ENCODE data around the gene NEURL1B.

NEURL1B gene

DNA sequence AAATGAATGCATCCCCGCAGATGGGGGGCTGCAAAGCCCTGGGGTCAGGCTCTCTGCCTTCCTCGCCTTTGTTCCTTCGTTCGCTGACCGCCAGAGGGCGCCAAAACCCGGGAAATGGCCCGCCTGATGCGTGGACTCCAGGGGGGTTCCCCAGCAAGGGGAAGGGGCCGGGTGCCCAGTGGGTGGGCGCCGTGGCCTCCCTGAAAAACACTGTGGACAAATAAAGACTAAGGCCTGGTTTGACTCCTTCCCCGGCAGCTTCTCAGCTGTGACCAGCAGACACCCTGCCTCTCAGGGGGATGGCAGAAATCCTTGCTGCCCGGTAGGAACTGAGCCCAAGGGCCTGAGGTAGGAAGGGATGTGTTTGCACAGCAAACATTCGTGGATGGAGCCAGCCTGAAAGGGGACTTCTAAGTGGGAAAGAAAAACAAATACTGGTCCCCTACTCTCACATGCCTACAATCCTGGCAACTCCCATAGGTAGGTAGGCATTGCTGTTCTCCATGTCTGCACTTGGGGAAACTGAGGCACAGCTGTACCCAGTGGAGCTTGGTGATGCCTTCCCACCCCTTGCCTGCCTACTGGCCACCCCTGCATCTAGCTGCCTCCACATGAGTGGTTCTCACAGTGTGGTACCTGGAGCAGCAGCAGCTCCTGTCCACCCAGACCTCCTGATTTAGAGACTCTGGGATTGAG lies 72.2 kb downstream of the NEURL1B start:
- Histone ChIP-seq H3K4me1 (ENCODE audit: control insufficient read depth, insufficient read depth, low read length) (no peaks in the 10 kb centered on the region), H3K4me3 (ENCODE audit: low read depth, low read length) (no peak overlapping the region), H3K36me3 (ENCODE audit: control insufficient read depth in 2 of 2, insufficient read depth in 1 of 2, low read length in 2 of 2) (no peaks in the 10 kb centered on the region), H3K27ac (ENCODE audit: extremely low read depth, low read depth, low read length) (no peak overlapping the region), H3K9me3 (ENCODE audit: control insufficient read depth, insufficient read depth, low read depth, low read length) (no peaks in the 10 kb centered on the region)
- CTCF ChIA-PET, result interaction anchor here (0.6 to 5.4 kb wide), 42 partner anchors 9 to 915 kb away, joined by 3 to 214 read pairs (median 4); partner anchors contain the start of genes DUSP1 and RPL26L1
- POLR2A ChIA-PET, result interaction anchor here (1.9 to 4.2 kb wide), 2 partner anchors 52 to 57 kb away, joined by 10 to 45 read pairs; partner anchors contain the start of gene DUSP1
- TF ChIP-seq REPIN1 (tag by site-specific recombination; IDR thresholded peaks at IDR 0.05; ENCODE audit: low read depth) (no peak), ZXDB (tag by site-specific recombination; IDR thresholded peaks at IDR 0.05) (0 out of 2 replicates have a peak, but pooled peaks have one; percentile 29), ZNF549 (tag by site-specific recombination; IDR thresholded peaks at IDR 0.05) (no peak), BCL11A (tag by site-specific recombination; IDR thresholded peaks at IDR 0.05; ENCODE audit: low read depth) (no peak), ZIC2 (tag by site-specific recombination; IDR thresholded peaks at IDR 0.05) (peak; percentile 91), ZEB2 (tag by site-specific recombination; IDR thresholded peaks at IDR 0.05) (0 out of 2 replicates have a peak, but pooled peaks have one; percentile 15), ZNF169 (tag by site-specific recombination; IDR thresholded peaks at IDR 0.05) (no peak), ZBTB17 (tag by site-specific recombination; IDR thresholded peaks at IDR 0.05) (peak; percentile 58; the same call in 1 of the 2 replicates), ZBTB8A (tag by site-specific recombination; IDR thresholded peaks at IDR 0.05) (peak; percentile 36; the same call in 1 of the 2 replicates), ZNF654 (tag by site-specific recombination; IDR thresholded peaks at IDR 0.05; ENCODE audit: low read depth) (peak; percentile 75), GLIS2 (tag by site-specific recombination; IDR thresholded peaks at IDR 0.05) (peak; percentile 87), ZNF394 (tag by site-specific recombination; IDR thresholded peaks at IDR 0.05; ENCODE audit: borderline replicate concordance) (peak; percentile 21; the same call in 1 of the 2 replicates), ZNF10 (tag by site-specific recombination; IDR thresholded peaks at IDR 0.05) (peak; percentile 33; the same call in 1 of the 2 replicates), SP2 (tag by site-specific recombination; IDR thresholded peaks at IDR 0.05) (no peak), ZNF629 (tag by site-specific recombination; IDR thresholded peaks at IDR 0.05) (peak; percentile 16; the same call in 1 of the 2 replicates), ZNF354C (tag by site-specific recombination; IDR thresholded peaks at IDR 0.05; ENCODE audit: borderline replicate concordance, low read depth) (no peak), GLIS1 (tag by site-specific recombination; IDR thresholded peaks at IDR 0.05) (peak; percentile 67), SCRT2 (tag by site-specific recombination; IDR thresholded peaks at IDR 0.05) (peak; percentile 47; the same call in 1 of the 2 replicates), ZNF341 (tag by site-specific recombination; IDR thresholded peaks at IDR 0.05; ENCODE audit: low read depth) (no peak), ZNF2 (tag by site-specific recombination; IDR thresholded peaks at IDR 0.05) (0 out of 2 replicates have a peak, but pooled peaks have one; percentile 53)
- TF ChIP-seq, protein P1, sequence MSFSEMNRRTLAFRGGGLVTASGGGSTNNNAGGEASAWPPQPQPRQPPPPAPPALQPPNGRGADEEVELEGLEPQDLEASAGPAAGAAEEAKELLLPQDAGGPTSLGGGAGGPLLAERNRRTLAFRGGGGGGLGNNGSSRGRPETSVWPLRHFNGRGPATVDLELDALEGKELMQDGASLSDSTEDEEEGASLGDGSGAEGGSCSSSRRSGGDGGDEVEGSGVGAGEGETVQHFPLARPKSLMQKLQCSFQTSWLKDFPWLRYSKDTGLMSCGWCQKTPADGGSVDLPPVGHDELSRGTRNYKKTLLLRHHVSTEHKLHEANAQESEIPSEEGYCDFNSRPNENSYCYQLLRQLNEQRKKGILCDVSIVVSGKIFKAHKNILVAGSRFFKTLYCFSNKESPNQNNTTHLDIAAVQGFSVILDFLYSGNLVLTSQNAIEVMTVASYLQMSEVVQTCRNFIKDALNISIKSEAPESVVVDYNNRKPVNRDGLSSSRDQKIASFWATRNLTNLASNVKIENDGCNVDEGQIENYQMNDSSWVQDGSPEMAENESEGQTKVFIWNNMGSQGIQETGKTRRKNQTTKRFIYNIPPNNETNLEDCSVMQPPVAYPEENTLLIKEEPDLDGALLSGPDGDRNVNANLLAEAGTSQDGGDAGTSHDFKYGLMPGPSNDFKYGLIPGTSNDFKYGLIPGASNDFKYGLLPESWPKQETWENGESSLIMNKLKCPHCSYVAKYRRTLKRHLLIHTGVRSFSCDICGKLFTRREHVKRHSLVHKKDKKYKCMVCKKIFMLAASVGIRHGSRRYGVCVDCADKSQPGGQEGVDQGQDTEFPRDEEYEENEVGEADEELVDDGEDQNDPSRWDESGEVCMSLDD (tag by site-specific recombination; IDR thresholded peaks at IDR 0.05), result peak; percentile 42; the same call in 1 of the 2 replicates
- TF ChIP-seq, protein P2, sequence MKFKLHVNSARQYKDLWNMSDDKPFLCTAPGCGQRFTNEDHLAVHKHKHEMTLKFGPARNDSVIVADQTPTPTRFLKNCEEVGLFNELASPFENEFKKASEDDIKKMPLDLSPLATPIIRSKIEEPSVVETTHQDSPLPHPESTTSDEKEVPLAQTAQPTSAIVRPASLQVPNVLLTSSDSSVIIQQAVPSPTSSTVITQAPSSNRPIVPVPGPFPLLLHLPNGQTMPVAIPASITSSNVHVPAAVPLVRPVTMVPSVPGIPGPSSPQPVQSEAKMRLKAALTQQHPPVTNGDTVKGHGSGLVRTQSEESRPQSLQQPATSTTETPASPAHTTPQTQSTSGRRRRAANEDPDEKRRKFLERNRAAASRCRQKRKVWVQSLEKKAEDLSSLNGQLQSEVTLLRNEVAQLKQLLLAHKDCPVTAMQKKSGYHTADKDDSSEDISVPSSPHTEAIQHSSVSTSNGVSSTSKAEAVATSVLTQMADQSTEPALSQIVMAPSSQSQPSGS (tag by site-specific recombination; IDR thresholded peaks at IDR 0.05; ENCODE audit: low read depth), result no peak
- TF ChIP-seq, protein P3, sequence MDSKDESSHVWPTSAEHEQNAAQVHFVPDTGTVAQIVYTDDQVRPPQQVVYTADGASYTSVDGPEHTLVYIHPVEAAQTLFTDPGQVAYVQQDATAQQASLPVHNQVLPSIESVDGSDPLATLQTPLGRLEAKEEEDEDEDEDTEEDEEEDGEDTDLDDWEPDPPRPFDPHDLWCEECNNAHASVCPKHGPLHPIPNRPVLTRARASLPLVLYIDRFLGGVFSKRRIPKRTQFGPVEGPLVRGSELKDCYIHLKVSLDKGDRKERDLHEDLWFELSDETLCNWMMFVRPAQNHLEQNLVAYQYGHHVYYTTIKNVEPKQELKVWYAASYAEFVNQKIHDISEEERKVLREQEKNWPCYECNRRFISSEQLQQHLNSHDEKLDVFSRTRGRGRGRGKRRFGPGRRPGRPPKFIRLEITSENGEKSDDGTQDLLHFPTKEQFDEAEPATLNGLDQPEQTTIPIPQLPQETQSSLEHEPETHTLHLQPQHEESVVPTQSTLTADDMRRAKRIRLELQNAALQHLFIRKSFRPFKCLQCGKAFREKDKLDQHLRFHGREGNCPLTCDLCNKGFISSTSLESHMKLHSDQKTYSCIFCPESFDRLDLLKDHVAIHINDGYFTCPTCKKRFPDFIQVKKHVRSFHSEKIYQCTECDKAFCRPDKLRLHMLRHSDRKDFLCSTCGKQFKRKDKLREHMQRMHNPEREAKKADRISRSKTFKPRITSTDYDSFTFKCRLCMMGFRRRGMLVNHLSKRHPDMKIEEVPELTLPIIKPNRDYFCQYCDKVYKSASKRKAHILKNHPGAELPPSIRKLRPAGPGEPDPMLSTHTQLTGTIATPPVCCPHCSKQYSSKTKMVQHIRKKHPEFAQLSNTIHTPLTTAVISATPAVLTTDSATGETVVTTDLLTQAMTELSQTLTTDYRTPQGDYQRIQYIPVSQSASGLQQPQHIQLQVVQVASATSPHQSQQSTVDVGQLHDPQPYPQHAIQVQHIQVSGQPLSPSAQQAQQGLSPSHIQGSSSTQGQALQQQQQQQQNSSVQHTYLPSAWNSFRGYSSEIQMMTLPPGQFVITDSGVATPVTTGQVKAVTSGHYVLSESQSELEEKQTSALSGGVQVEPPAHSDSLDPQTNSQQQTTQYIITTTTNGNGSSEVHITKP (tag by site-specific recombination; IDR thresholded peaks at IDR 0.05), result 0 out of 2 replicates have a peak, but pooled peaks have one; percentile 16
- TF ChIP-seq, protein P4, sequence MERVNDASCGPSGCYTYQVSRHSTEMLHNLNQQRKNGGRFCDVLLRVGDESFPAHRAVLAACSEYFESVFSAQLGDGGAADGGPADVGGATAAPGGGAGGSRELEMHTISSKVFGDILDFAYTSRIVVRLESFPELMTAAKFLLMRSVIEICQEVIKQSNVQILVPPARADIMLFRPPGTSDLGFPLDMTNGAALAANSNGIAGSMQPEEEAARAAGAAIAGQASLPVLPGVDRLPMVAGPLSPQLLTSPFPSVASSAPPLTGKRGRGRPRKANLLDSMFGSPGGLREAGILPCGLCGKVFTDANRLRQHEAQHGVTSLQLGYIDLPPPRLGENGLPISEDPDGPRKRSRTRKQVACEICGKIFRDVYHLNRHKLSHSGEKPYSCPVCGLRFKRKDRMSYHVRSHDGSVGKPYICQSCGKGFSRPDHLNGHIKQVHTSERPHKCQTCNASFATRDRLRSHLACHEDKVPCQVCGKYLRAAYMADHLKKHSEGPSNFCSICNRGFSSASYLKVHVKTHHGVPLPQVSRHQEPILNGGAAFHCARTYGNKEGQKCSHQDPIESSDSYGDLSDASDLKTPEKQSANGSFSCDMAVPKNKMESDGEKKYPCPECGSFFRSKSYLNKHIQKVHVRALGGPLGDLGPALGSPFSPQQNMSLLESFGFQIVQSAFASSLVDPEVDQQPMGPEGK (tag by site-specific recombination; IDR thresholded peaks at IDR 0.05), result peak; percentile 71
- TF ChIP-seq, protein P5, sequence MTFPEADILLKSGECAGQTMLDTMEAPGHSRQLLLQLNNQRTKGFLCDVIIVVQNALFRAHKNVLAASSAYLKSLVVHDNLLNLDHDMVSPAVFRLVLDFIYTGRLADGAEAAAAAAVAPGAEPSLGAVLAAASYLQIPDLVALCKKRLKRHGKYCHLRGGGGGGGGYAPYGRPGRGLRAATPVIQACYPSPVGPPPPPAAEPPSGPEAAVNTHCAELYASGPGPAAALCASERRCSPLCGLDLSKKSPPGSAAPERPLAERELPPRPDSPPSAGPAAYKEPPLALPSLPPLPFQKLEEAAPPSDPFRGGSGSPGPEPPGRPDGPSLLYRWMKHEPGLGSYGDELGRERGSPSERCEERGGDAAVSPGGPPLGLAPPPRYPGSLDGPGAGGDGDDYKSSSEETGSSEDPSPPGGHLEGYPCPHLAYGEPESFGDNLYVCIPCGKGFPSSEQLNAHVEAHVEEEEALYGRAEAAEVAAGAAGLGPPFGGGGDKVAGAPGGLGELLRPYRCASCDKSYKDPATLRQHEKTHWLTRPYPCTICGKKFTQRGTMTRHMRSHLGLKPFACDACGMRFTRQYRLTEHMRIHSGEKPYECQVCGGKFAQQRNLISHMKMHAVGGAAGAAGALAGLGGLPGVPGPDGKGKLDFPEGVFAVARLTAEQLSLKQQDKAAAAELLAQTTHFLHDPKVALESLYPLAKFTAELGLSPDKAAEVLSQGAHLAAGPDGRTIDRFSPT (tag by site-specific recombination; IDR thresholded peaks at IDR 0.05), result peak; percentile 19; the same call in 1 of the 2 replicates
